ENCODE data around the gene GRM7. TPM values are rescaled to one million over a fixed set of nuclear protein-coding genes. Genes with fewer than 3 reads are reported as not detected.

Gene GRM7
- total RNA-seq, 1 experiment from 2014 or later = 0.28 TPM

DNA sequence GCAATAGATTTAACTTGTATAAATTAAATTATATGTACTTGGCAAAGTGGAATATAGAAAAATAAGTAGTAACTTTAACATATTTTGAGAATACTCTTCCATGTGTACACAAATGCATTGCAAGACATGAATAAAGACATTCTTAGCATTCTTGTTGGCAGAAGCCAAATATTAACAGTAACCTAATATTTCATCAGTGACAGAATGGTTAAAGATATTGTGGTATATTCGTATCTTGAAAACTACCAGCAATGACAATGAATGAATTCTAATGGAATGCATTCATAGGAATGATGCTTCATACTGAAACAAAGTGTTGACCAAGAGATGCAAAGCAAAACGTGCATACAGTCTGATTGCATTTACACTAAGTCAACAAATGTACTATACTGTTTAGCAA, 524.7 kb downstream of the GRM7 start:
- no peak for DNase-seq
- Histone ChIP-seq H3K27me3 (ENCODE audit: insufficient read depth, low read length) (no peaks in the 10 kb centered on the region), H3K9ac (ENCODE audit: extremely low read depth, insufficient read length, low read length) (no peak overlapping the region), H3K79me2 (ENCODE audit: insufficient read depth, low read length) (no peaks in the 10 kb centered on the region), H3K56ac (ENCODE audit: insufficient read length, low read depth, low read length) (no peak overlapping the region), H4K5ac (ENCODE audit: insufficient read length, low read depth, low read length) (no peak overlapping the region), H2BK5ac (ENCODE audit: insufficient read length, low read length) (no peak overlapping the region), H3K4ac (ENCODE audit: low read depth, low read length) (no peak overlapping the region), H4K8ac (replicated peaks; ENCODE audit: insufficient read length, low read depth, low read length) (no peak overlapping the region), H3K9me3 (ENCODE audit: control insufficient read depth, low read depth, low read length) (no peaks in the 10 kb centered on the region), H2BK20ac (ENCODE audit: low read depth, low read length, poor library complexity, severe bottlenecking) (no peak overlapping the region), H2AFZ (ENCODE audit: low read length) (no peak overlapping the region), H2AK5ac (ENCODE audit: insufficient read length, low read length) (no peak overlapping the region), H3K18ac (ENCODE audit: insufficient read length, low read depth, low read length) (no peak overlapping the region), H3K23ac (ENCODE audit: insufficient read length, low read depth, low read length) (no peak overlapping the region), H4K20me1 (ENCODE audit: control insufficient read depth, insufficient read depth, insufficient read length) (no peaks in the 10 kb centered on the region), H2BK12ac (ENCODE audit: insufficient read length, low read depth, low read length) (no peak overlapping the region), H3K4me2 (ENCODE audit: insufficient read depth, insufficient read length, low read length) (no peak overlapping the region), H2BK120ac (ENCODE audit: low read depth, low read length, poor library complexity, severe bottlenecking) (no peak overlapping the region), H3K4me1 (ENCODE audit: insufficient read depth, low read length) (no peaks in the 10 kb centered on the region), H2BK15ac (ENCODE audit: low read depth, low read length) (no peak overlapping the region), H3K23me2 (ENCODE audit: insufficient read length, low read depth, low read length, poor library complexity, severe bottlenecking) (no peaks in the 10 kb centered on the region), H4K91ac (ENCODE audit: insufficient read length, low read depth, low read length) (no peak overlapping the region), H3T11ph (ENCODE audit: low read length) (no peak overlapping the region), H3K14ac (ENCODE audit: insufficient read depth, low read length) (no peak overlapping the region), H3K27ac (ENCODE audit: insufficient read length, low read depth, low read length) (no peak overlapping the region), H3K79me1 (ENCODE audit: insufficient read depth, low read depth, low read length, poor library complexity, severe bottlenecking) (no peaks in the 10 kb centered on the region)
- Mint-ChIP-seq H3K4me3 (no peak overlapping the region), H3K9me3 (no peaks in the 10 kb centered on the region), H3K27ac (no peak overlapping the region), H3K36me3 (ENCODE audit: insufficient read depth in 1 of 3, low read depth in 3 of 3) (no peaks in the 10 kb centered on the region), H3K27me3 (ENCODE audit: low read depth) (no peaks in the 10 kb centered on the region), H3K4me1 (no peaks in the 10 kb centered on the region)
- TF ChIP-seq, protein P1, sequence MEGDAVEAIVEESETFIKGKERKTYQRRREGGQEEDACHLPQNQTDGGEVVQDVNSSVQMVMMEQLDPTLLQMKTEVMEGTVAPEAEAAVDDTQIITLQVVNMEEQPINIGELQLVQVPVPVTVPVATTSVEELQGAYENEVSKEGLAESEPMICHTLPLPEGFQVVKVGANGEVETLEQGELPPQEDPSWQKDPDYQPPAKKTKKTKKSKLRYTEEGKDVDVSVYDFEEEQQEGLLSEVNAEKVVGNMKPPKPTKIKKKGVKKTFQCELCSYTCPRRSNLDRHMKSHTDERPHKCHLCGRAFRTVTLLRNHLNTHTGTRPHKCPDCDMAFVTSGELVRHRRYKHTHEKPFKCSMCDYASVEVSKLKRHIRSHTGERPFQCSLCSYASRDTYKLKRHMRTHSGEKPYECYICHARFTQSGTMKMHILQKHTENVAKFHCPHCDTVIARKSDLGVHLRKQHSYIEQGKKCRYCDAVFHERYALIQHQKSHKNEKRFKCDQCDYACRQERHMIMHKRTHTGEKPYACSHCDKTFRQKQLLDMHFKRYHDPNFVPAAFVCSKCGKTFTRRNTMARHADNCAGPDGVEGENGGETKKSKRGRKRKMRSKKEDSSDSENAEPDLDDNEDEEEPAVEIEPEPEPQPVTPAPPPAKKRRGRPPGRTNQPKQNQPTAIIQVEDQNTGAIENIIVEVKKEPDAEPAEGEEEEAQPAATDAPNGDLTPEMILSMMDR (conservative IDR thresholded peaks at IDR 0.05) = no peak
- no CpG with 5 or more reads among the region's 2 CpGs for WGBS (ENCODE audit: extremely low coverage, insufficient read length, low lambda C conversion rate)
